ENCODE measurements around the gene ZPLD1. TPM values are rescaled to one million over a fixed set of nuclear protein-coding genes. Genes with fewer than 3 reads are reported as not detected.

ZPLD1 gene
- total and polyA plus RNA-seq, 10 of the 15 experiments (the other 5 are each of a cell fraction or from before 2014, with no cell fraction given), result not detected

GRCh38 chr3:102390916-102391315, 43.9 kb upstream of the ZPLD1 start:
- POLR2A ChIA-PET, result no interaction called here
- Histone ChIP-seq H3K9ac (ENCODE audit: control insufficient read depth, insufficient read depth, low read length) (no peak overlapping the region), H3K27me3 (replicated peaks in 1 of 2; ENCODE audit: control insufficient read depth in 2 of 2, insufficient read depth in 2 of 2, low read length in 1 of 2) (no peaks in the 10 kb centered on the region), H3K4me2 (ENCODE audit: control insufficient read depth, insufficient read depth) (no peak overlapping the region), H2AFZ (ENCODE audit: control insufficient read depth, low read depth, low read length) (no peak overlapping the region), H3K9me3 (replicated peaks; ENCODE audit: control insufficient read depth, insufficient read depth, low read length) (no peaks in the 10 kb centered on the region), H3K36me3 (ENCODE audit: control insufficient read depth in 2 of 2, insufficient read depth in 2 of 2, low read length in 1 of 2) (no peaks in the 10 kb centered on the region), H4K20me1 (ENCODE audit: control insufficient read depth, insufficient read depth) (no peaks in the 10 kb centered on the region), H3K27ac (ENCODE audit: control insufficient read depth, insufficient read depth) (no peak overlapping the region), H3K4me3 (no peak overlapping the region), H3K79me2 (ENCODE audit: control insufficient read depth, insufficient read depth, low read length) (no peaks in the 10 kb centered on the region), H3K4me1 (ENCODE audit: control insufficient read depth, insufficient read depth, low read length) (no peaks in the 10 kb centered on the region)
- RAD21 ChIA-PET (ENCODE audit: unreplicated experiment), result no interaction called here
- TF ChIP-seq, protein P1, sequence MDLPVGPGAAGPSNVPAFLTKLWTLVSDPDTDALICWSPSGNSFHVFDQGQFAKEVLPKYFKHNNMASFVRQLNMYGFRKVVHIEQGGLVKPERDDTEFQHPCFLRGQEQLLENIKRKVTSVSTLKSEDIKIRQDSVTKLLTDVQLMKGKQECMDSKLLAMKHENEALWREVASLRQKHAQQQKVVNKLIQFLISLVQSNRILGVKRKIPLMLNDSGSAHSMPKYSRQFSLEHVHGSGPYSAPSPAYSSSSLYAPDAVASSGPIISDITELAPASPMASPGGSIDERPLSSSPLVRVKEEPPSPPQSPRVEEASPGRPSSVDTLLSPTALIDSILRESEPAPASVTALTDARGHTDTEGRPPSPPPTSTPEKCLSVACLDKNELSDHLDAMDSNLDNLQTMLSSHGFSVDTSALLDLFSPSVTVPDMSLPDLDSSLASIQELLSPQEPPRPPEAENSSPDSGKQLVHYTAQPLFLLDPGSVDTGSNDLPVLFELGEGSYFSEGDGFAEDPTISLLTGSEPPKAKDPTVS (IDR thresholded peaks at IDR 0.05; ENCODE audit: low read depth, low read length), result no peak
- no peak for TF ChIP-seq BCL11A (IDR thresholded peaks at IDR 0.05; ENCODE audit: low read depth, low read length)
- no peak for TF ChIP-seq LARP7 (IDR thresholded peaks at IDR 0.05)
- TF ChIP-seq, protein P2, sequence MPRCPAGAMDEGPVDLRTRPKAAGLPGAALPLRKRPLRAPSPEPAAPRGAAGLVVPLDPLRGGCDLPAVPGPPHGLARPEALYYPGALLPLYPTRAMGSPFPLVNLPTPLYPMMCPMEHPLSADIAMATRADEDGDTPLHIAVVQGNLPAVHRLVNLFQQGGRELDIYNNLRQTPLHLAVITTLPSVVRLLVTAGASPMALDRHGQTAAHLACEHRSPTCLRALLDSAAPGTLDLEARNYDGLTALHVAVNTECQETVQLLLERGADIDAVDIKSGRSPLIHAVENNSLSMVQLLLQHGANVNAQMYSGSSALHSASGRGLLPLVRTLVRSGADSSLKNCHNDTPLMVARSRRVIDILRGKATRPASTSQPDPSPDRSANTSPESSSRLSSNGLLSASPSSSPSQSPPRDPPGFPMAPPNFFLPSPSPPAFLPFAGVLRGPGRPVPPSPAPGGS (IDR thresholded peaks at IDR 0.05; ENCODE audit: borderline replicate concordance, insufficient read depth, low read depth, low read length, poor library complexity, severe bottlenecking), result no peak
- TF ChIP-seq, protein P3, sequence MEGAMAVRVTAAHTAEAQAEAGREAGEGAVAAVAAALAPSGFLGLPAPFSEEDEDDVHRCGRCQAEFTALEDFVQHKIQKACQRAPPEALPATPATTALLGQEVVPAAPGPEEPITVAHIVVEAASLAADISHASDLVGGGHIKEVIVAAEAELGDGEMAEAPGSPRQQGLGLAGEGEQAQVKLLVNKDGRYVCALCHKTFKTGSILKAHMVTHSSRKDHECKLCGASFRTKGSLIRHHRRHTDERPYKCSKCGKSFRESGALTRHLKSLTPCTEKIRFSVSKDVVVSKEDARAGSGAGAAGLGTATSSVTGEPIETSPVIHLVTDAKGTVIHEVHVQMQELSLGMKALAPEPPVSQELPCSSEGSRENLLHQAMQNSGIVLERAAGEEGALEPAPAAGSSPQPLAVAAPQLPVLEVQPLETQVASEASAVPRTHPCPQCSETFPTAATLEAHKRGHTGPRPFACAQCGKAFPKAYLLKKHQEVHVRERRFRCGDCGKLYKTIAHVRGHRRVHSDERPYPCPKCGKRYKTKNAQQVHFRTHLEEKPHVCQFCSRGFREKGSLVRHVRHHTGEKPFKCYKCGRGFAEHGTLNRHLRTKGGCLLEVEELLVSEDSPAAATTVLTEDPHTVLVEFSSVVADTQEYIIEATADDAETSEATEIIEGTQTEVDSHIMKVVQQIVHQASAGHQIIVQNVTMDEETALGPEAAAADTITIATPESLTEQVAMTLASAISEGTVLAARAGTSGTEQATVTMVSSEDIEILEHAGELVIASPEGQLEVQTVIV (IDR thresholded peaks at IDR 0.05; ENCODE audit: borderline replicate concordance, partially characterized antibody), result no peak
- TF ChIP-seq PAX8 (IDR thresholded peaks at IDR 0.05), result no peak
- no peak for TF ChIP-seq MEF2A (IDR thresholded peaks at IDR 0.05; ENCODE audit: insufficient read depth, low read depth, low read length)
- SMC1A ChIA-PET (ENCODE audit: uncharacterized antibody, unreplicated experiment), result interaction anchor here (0.7 kb wide), 1 partner anchor 161 kb away, joined by 3 read pairs; no protein-coding TSS in a partner anchor
- BruUV-seq (replicated peaks), result no TSS peak
- intact Hi-C loops (cut with micrococcal nuclease; ENCODE audit: unreplicated experiment) (no loop called here), in situ Hi-C loops (cut with MboI) (no loop called here)
- DNase-seq (ENCODE audit: low read depth, low spot score) (no peak), ATAC-seq (no peak), FAIRE-seq (no peak)
- WGBS (ENCODE audit: insufficient coverage, insufficient replicate concordance, low lambda C conversion rate, missing lambda C conversion rate), result 0% methylated on average over 1 of the region's 1 CpG
- CTCF ChIA-PET, result no interaction called here
